HepG2 (cell line): Measurements from ENCODE around the gene RPH3AL. TPM values are rescaled to one million over a fixed set of nuclear protein-coding genes. Genes with fewer than 3 reads are reported as not detected.

Experiments
- EHMT2 ChIP-seq: fragments of 200-600 bp; sonication (generic); IDR thresholded peaks from 2 replicates; pipeline ENCODE4 v1.7.0; 2017; ENCODE audit warnings: antibody characterized with exemption, low read depth, low read length, borderline replicate concordance
- LRRFIP1 ChIP-seq: sonication (generic); formaldehyde crosslinking; conservative IDR thresholded peaks from 2 replicates; pipeline ENCODE4 v1.4.0; 2020; ENCODE audit warnings: missing genetic modification reagents
- PTBP1 ChIP-seq: fragments of 200-400 bp; formaldehyde crosslinking; IDR thresholded peaks from 2 replicates; pipeline ENCODE4 v1.6.1; 2018; ENCODE audit warnings: low read length, low read depth; ENCODE audit not compliant: poor library complexity, severe bottlenecking
- REL ChIP-seq: sonication (generic); formaldehyde crosslinking; conservative IDR thresholded peaks from 2 replicates; pipeline ENCODE4 v1.8.0; 2022; ENCODE audit warnings: mild to moderate bottlenecking, missing genetic modification reagents, moderate library complexity
- REPIN1 ChIP-seq: sonication (generic); formaldehyde crosslinking; IDR thresholded peaks from 2 replicates; pipeline ENCODE4 v1.8.0; 2022; ENCODE audit warnings: missing genetic modification reagents, low read depth, mild to moderate bottlenecking, borderline replicate concordance
- SP140L ChIP-seq: sonication (generic); formaldehyde crosslinking; IDR thresholded peaks from 2 replicates; pipeline ENCODE4 v1.4.0; 2020; ENCODE audit warnings: missing genetic modification reagents, borderline replicate concordance
- ZBTB49 ChIP-seq: sonication (generic); formaldehyde crosslinking; IDR thresholded peaks from 2 replicates; pipeline ENCODE4 v1.4.0; 2020; ENCODE audit warnings: missing genetic modification reagents, borderline replicate concordance
- ZFAT ChIP-seq: sonication (generic); formaldehyde crosslinking; conservative IDR thresholded peaks from 2 replicates; pipeline ENCODE4 v1.8.1; 2023; ENCODE audit warnings: missing genetic modification reagents, inconsistent platforms
- ZKSCAN1 ChIP-seq: fragments of 150-350 bp; IDR thresholded peaks from 2 replicates; pipeline ENCODE4 v1.6.1; 2014; ENCODE audit warnings: low read length
- ZNF770 ChIP-seq: sonication (generic); formaldehyde crosslinking; IDR thresholded peaks from 2 replicates; pipeline ENCODE4 v1.5.0; 2020; ENCODE audit warnings: mild to moderate bottlenecking, missing genetic modification reagents
- polyA plus RNA-seq, 8 experiments: library from polyadenylated mRNA; depleted of rRNA in 3 of 8; stranded (reverse) in 7 of 8; unstranded in 1 of 8; fragments of >200 nt; fragmentation: Illumina TruSeq in 4 of 8; extraction: Trizol in 4 of 8; gene quantifications; 2 replicates each; pipeline versions ENCODE4 v1.2.1 to v1.2.3, GENCODE V29; 2011 to 2016; ENCODE audit warnings: low read depth in 4 of 8, missing spikeins in 1 of 8, mixed read lengths in 1 of 8; ENCODE audit not compliant: insufficient read depth in 1 of 8
- total RNA-seq, 5 experiments: library from RNA; depleted of rRNA; stranded (reverse); fragments of >200 nt; fragmentation: Illumina TruSeq; extraction: Trizol; gene quantifications; 2 replicates each; pipeline ENCODE4 v1.2.3, GENCODE V29; 2016; ENCODE audit warnings: low read depth in 1 of 5

The RPH3AL gene
- total and polyA plus RNA-seq, 2 of the 13 experiments (the other 11 are each of a cell fraction or from before 2014, with no cell fraction given): 7.8 to 16.4 TPM

- 0 out of 2 replicates have a peak, but pooled peaks have one; percentile 21 for TF ChIP-seq ZBTB49
- TF ChIP-seq EHMT2: no peak
- no peak for TF ChIP-seq ZKSCAN1
- no peak for TF ChIP-seq ZFAT
- no peak for TF ChIP-seq REPIN1 (CRISPR knock-in tag)
- no peak for TF ChIP-seq ZNF770
- no peak for TF ChIP-seq PTBP1
- no peak for TF ChIP-seq SP140L (CRISPR knock-in tag)
- no peak for TF ChIP-seq REL
- TF ChIP-seq LRRFIP1 (CRISPR knock-in tag): no peak
- TF ChIP-seq, all 625 proteins: peak for 6
Measured at GRCh38 chr17:394718-395095, 42.1 kb upstream of the RPH3AL start (continued).
